Fibroblast of lung (primary cell): Measurements from ENCODE around the gene FGF1. TPM values are rescaled to one million over a fixed set of nuclear protein-coding genes. Genes with fewer than 3 reads are reported as not detected.
A peak's percentile ranks its signal among the peaks of the same experiment; 100 is the strongest.

Source experiments
- DNase-seq, 2 donors: peaks; one replicate each; pipeline versions ENCODE4 v3.0.0 to v3.0.0-alpha.2; 2010; ENCODE audit warnings: low read depth in 2 of 2
- H2AFZ ChIP-seq: 2 replicates; pipeline ENCODE4 v1.5.1; 2012; ENCODE audit warnings: low read length, control low read depth, inconsistent platforms
- H3K27ac ChIP-seq: 2 replicates; pipeline ENCODE4 v1.5.1; 2011; ENCODE audit warnings: low read length, control low read depth; ENCODE audit not compliant: insufficient read depth
- H3K27me3 ChIP-seq: 2 replicates; pipeline ENCODE4 v1.5.1; 2011; ENCODE audit warnings: mild to moderate bottlenecking, low read length; ENCODE audit not compliant: control insufficient read depth, insufficient read depth
- H3K36me3 ChIP-seq: 2 replicates; pipeline ENCODE4 v1.5.1; 2011; ENCODE audit warnings: low read length; ENCODE audit not compliant: control insufficient read depth, insufficient read depth
- H3K4me1 ChIP-seq: 2 replicates; pipeline ENCODE4 v1.5.1; 2011; ENCODE audit warnings: low read length; ENCODE audit not compliant: control insufficient read depth, insufficient read depth; ENCODE audit errors: extremely low read depth
- H3K4me2 ChIP-seq: 2 replicates; pipeline ENCODE4 v1.5.1; 2011; ENCODE audit warnings: low read length, control low read depth; ENCODE audit not compliant: insufficient read depth; ENCODE audit errors: extremely low read depth
- H3K4me3 ChIP-seq, 4 experiments: fragments of 200-600 bp in 1 of 4; sonication (generic) in 1 of 4; replicated peaks in 1 of 4; 2 replicates each; pipeline ENCODE4 v1.5.1; 2011 to 2016; ENCODE audit warnings: low read length in 4 of 4, low read depth in 3 of 4, mild to moderate bottlenecking in 3 of 4, control low read depth in 2 of 4, inconsistent platforms in 1 of 4, mixed read lengths in 1 of 4; ENCODE audit not compliant: insufficient read depth in 1 of 4; ENCODE audit errors: control extremely low read depth in 1 of 4
- H3K79me2 ChIP-seq: 2 replicates; pipeline ENCODE4 v1.5.1; 2012; ENCODE audit warnings: mild to moderate bottlenecking, low read length, inconsistent platforms; ENCODE audit not compliant: control insufficient read depth, insufficient read depth
- H3K9ac ChIP-seq: 2 replicates; pipeline ENCODE4 v1.5.1; 2011; ENCODE audit warnings: mild to moderate bottlenecking, low read length, control low read depth; ENCODE audit not compliant: insufficient read depth
- H3K9me3 ChIP-seq: 2 replicates; pipeline ENCODE4 v1.5.1; 2012; ENCODE audit warnings: low read depth, low read length; ENCODE audit not compliant: control insufficient read depth, insufficient read depth
- H4K20me1 ChIP-seq: 2 replicates; pipeline ENCODE4 v1.5.1; 2011; ENCODE audit warnings: low read length; ENCODE audit not compliant: control insufficient read depth, insufficient read depth; ENCODE audit errors: extremely low read depth
- EZH2 ChIP-seq: IDR thresholded peaks from 2 replicates; pipeline ENCODE4 v1.5.1; 2012; ENCODE audit warnings: low read length, control low read depth, mild to moderate bottlenecking; ENCODE audit errors: missing control alignments
- polyA plus RNA-seq, 2 donors: library from polyadenylated mRNA; depleted of rRNA in 1 of 2; stranded (reverse) in 1 of 2; unstranded in 1 of 2; fragments of >200 nt; gene quantifications; 2 replicates each; pipeline ENCODE4 v1.2.1, GENCODE V29; 2011 to 2012; ENCODE audit warnings: missing spikeins in 1 of 2
- total RNA-seq: library from RNA; depleted of rRNA; stranded (reverse); fragments of >200 nt; gene quantifications from 2 replicates; pipeline ENCODE4 v1.2.1, GENCODE V29; 2014
- TF ChIP-seq, protein P1 (sequence below), 2 donors: IDR thresholded peaks in 1 of 2; conservative IDR thresholded peaks in 1 of 2; 1 replicate in 1 of 2; 2 replicates in 1 of 2; pipeline ENCODE4 v1.5.1; 2011 to 2012; ENCODE audit warnings: low read length in 2 of 2, control low read depth in 1 of 2, inconsistent platforms in 1 of 2, low read depth in 1 of 2, mild to moderate bottlenecking in 1 of 2

The FGF1 gene
- total and polyA plus RNA-seq, 2 donors (not counting 1 experiment from before 2014, with no cell fraction given), result 3.5 to 17.7 TPM

DNA sequence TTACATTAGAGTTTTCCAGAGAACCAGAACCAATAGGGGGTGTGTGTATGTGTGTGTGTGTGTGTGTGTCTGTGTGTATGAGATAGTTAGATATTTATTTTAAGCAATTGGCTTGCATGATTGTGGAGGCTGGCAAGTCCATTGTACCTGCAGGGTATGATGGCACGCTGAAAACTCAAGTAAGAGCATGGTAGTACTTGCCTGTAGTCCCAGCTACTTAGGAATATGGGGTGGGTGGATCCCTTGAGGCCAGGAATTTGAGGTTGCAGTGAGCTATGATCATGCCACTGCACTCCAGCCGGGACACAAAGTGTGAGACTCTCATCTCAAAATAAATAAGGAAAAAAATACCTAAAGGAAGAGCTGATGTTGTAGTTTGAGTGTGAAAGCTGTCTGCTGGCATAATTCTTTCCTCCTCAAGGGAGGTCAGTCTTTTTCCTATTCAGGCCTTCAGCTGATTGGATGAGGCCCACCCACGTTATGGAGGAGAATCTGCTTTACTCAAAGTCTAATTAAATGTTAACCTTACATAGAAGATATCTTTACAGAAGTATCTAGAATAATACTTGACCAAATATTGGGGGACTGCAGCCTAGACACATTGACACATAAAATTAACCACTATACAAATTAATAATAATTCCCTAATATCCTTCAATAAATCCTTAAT is 107.6 kb downstream of the FGF1 start:
- no peak overlapping the region for H3K27ac ChIP-seq
- no peaks in the 10 kb centered on the region for H3K27me3 ChIP-seq
- no peak for DNase-seq
- H3K36me3 ChIP-seq, result no peaks in the 10 kb centered on the region
- TF ChIP-seq EZH2, result no peak
- TF ChIP-seq, protein P1, sequence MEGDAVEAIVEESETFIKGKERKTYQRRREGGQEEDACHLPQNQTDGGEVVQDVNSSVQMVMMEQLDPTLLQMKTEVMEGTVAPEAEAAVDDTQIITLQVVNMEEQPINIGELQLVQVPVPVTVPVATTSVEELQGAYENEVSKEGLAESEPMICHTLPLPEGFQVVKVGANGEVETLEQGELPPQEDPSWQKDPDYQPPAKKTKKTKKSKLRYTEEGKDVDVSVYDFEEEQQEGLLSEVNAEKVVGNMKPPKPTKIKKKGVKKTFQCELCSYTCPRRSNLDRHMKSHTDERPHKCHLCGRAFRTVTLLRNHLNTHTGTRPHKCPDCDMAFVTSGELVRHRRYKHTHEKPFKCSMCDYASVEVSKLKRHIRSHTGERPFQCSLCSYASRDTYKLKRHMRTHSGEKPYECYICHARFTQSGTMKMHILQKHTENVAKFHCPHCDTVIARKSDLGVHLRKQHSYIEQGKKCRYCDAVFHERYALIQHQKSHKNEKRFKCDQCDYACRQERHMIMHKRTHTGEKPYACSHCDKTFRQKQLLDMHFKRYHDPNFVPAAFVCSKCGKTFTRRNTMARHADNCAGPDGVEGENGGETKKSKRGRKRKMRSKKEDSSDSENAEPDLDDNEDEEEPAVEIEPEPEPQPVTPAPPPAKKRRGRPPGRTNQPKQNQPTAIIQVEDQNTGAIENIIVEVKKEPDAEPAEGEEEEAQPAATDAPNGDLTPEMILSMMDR (conservative IDR thresholded peaks at IDR 0.05 in 1 of 2, IDR thresholded peaks at IDR 0.05 in 1 of 2; ENCODE audit: low read depth in 1 of 2, low read length in 2 of 2), result no peak
- no peaks in the 10 kb centered on the region for H3K79me2 ChIP-seq
- no peak overlapping the region for H2AFZ ChIP-seq
- no peaks in the 10 kb centered on the region for H3K4me1 ChIP-seq
- H3K9ac ChIP-seq, result no peak overlapping the region
- H3K4me2 ChIP-seq, result no peak overlapping the region
- H4K20me1 ChIP-seq, result no peaks in the 10 kb centered on the region
- no peak overlapping the region for H3K4me3 ChIP-seq
- no peaks in the 10 kb centered on the region for H3K9me3 ChIP-seq

DNA sequence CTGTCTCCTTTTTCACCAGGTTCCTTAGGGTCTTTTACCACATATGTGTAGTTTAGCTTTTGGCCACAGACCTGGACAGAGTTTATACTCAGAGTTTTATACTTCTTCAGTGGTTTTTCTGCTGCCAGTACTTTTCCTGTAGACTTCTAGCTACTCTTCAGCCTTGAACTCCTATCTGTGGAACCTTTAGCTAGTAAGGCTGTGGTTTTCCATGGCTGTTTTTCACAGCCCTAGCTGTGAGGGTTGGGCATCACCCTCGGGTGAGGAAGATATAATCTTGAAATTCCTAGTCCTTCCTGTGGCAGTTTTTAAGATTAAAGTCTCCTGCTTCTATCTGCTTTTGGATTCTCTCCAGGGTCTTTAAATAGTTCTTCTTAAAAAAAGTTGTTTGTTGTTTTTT is 109.1 kb downstream of the FGF1 start:
- TF ChIP-seq EZH2, result no peak
- TF ChIP-seq, protein P1 (conservative IDR thresholded peaks at IDR 0.05 in 1 of 2, IDR thresholded peaks at IDR 0.05 in 1 of 2; ENCODE audit: low read depth in 1 of 2, low read length in 2 of 2), result no peak
- peak in 1 of 2 donors; percentile 2 for DNase-seq
- Histone ChIP-seq H3K9ac (no peak overlapping the region), H3K27ac (no peak overlapping the region), H3K36me3 (no peaks in the 10 kb centered on the region), H3K4me3 (no peak overlapping the region), H4K20me1 (no peaks in the 10 kb centered on the region), H3K27me3 (no peaks in the 10 kb centered on the region), H3K4me2 (no peak overlapping the region), H2AFZ (no peak overlapping the region), H3K9me3 (no peaks in the 10 kb centered on the region), H3K4me1 (no peaks in the 10 kb centered on the region), H3K79me2 (no peaks in the 10 kb centered on the region)

DNA sequence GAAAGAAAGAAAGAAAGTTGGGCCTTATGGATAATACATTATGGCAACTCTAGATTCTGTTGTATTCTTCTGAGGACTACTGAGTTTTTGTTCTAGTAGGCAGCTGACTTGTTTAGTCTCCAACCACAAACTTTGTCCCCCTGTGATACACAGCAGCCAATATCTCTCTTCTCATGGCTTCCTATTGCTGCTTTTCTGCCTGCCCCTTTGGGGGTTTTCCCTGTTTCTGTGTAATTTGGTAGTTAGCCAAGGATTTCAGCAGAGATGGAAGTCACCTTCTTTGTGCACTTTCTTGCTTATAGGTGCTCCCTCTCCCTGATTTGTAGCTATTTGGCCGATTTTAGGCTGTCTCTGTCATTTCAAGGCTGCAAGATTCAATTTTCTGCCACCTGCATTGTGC is 109.6 kb downstream of the FGF1 start:
- Histone ChIP-seq H3K9me3 (no peaks in the 10 kb centered on the region), H2AFZ (no peak overlapping the region), H3K27me3 (no peaks in the 10 kb centered on the region), H3K9ac (no peak overlapping the region), H4K20me1 (no peaks in the 10 kb centered on the region), H3K27ac (no peak overlapping the region), H3K36me3 (no peaks in the 10 kb centered on the region), H3K4me2 (no peak overlapping the region), H3K4me1 (no peaks in the 10 kb centered on the region), H3K79me2 (no peaks in the 10 kb centered on the region), H3K4me3 (no peak overlapping the region)
- no peak for DNase-seq
- no peak for TF ChIP-seq EZH2
- TF ChIP-seq, protein P1 (conservative IDR thresholded peaks at IDR 0.05 in 1 of 2, IDR thresholded peaks at IDR 0.05 in 1 of 2; ENCODE audit: low read depth in 1 of 2, low read length in 2 of 2), result no peak
